Caco-2 (cell line): ENCODE data around the gene PDZD2. TPM values are rescaled to one million over a fixed set of nuclear protein-coding genes. Genes with fewer than 3 reads are reported as not detected.

Source experiments
- BruUV-seq: library from RNA; stranded (reverse); fragments of 400-500 nt; replicated peaks from 2 replicates; lab custom pipeline; 2021; lab: Mats Ljungman, UMichigan
- CTCF ChIA-PET: fragments of 300-600 bp; sonication (Branson Sonifier 250); formaldehyde crosslinking; loops from one replicate; lab custom pipeline; 2022; ENCODE audit warnings: antibody characterized with exemption; lab: Charles Lee
- POLR2A ChIA-PET: fragments of 300-600 bp; sonication (Branson Sonifier 250); formaldehyde crosslinking; loops from one replicate; lab custom pipeline; 2022; ENCODE audit warnings: antibody characterized with exemption; lab: Charles Lee
- DNase-seq, 2 experiments: peaks; one replicate each; pipeline versions ENCODE4 v3.0.0 to v3.0.0-alpha.2; 2020 to 2022
- H3K27me3 ChIP-seq: replicated peaks from 2 replicates; pipeline ENCODE4 v1.6.0; 2011; ENCODE audit warnings: low read length; ENCODE audit not compliant: control insufficient read depth, insufficient read depth
- H3K36me3 ChIP-seq: 2 replicates; pipeline ENCODE4 v1.5.1; 2011; ENCODE audit warnings: low read length; ENCODE audit not compliant: control insufficient read depth, insufficient read depth
- H3K4me1 ChIP-seq: fragments of 250-450 bp; sonication (Bioruptor Pico); 2 replicates; pipeline ENCODE4 v1.5.1; 2020; ENCODE audit warnings: mild to moderate bottlenecking
- H3K4me3 ChIP-seq: 2 replicates; pipeline ENCODE4 v1.5.1; 2011; ENCODE audit warnings: low read depth, mild to moderate bottlenecking, control low read depth, low read length
- H3K9me3 ChIP-seq: fragments of 250-450 bp; sonication (Bioruptor Pico); 2 replicates; pipeline ENCODE4 v1.5.1; 2020; ENCODE audit warnings: mild to moderate bottlenecking, moderate library complexity
- H3K27ac Mint-ChIP-seq: one replicate; pipeline ENCODE4 v1.8.0; 2022; ENCODE audit warnings: mixed read lengths; ENCODE audit not compliant: unreplicated experiment
- H3K27me3 Mint-ChIP-seq: one replicate; pipeline ENCODE4 v1.8.0; 2022; ENCODE audit warnings: mixed read lengths; ENCODE audit not compliant: insufficient read depth, unreplicated experiment
- H3K36me3 Mint-ChIP-seq: one replicate; pipeline ENCODE4 v1.8.0; 2022; ENCODE audit warnings: mild to moderate bottlenecking, mixed read lengths; ENCODE audit not compliant: insufficient read depth, unreplicated experiment
- H3K4me1 Mint-ChIP-seq: one replicate; pipeline ENCODE4 v1.8.0; 2022; ENCODE audit warnings: low read depth, mixed read lengths; ENCODE audit not compliant: unreplicated experiment
- H3K4me3 Mint-ChIP-seq: one replicate; pipeline ENCODE4 v1.8.0; 2022; ENCODE audit warnings: mild to moderate bottlenecking, moderate library complexity, mixed read lengths; ENCODE audit not compliant: unreplicated experiment
- H3K9me3 Mint-ChIP-seq: one replicate; pipeline ENCODE4 v1.8.0; 2022; ENCODE audit warnings: mixed read lengths; ENCODE audit not compliant: unreplicated experiment
- intact Hi-C: fragments of 100-400 bp; cut with micrococcal nuclease; formaldehyde crosslinking; loops from one replicate; pipeline ENCODE4 v1.10.0; 2022; ENCODE audit not compliant: unreplicated experiment
- total RNA-seq: library from RNA; stranded (reverse); gene quantifications from 2 replicates; pipeline ENCODE4 v1.2.3, GENCODE V29; 2022
- TF ChIP-seq, protein P1 (sequence below), 2 experiments: fragments of 200-600 bp in 1 of 2; IDR thresholded peaks; 1 replicate in 1 of 2; 2 replicates in 1 of 2; pipeline versions ENCODE4 v1.5.1 to v1.8.0; 2011 to 2022; ENCODE audit warnings: antibody characterized with exemption in 1 of 2, control low read depth in 1 of 2, inconsistent platforms in 1 of 2, low read depth in 1 of 2, low read length in 1 of 2, mild to moderate bottlenecking in 1 of 2, moderate library complexity in 1 of 2; ENCODE audit not compliant: insufficient read depth in 1 of 2, severe bottlenecking in 1 of 2, unreplicated experiment in 1 of 2

Gene PDZD2
- total RNA-seq, 1 experiment from 2014 or later = 0.16 TPM

DNA sequence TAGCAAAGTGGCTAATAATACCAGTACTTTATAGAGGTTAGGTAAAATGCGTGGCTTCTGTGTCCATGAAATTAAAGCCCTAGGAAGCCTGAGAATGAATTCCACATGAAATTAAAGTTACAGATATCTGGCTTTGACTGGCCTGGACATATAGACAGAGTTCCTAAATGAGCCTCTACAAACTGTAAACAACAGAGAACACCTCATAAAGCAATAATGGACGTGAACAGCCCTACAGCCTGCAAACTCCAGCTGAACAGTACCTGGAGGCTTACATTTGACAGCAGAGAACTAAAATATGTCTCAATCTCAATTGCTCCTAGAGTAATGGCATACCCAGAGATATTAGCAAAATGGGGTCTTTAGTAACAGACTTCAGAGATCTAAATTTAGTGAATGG, 506.4 kb downstream of the PDZD2 start:
- H3K27me3 Mint-ChIP-seq = no peaks in the 10 kb centered on the region

DNA sequence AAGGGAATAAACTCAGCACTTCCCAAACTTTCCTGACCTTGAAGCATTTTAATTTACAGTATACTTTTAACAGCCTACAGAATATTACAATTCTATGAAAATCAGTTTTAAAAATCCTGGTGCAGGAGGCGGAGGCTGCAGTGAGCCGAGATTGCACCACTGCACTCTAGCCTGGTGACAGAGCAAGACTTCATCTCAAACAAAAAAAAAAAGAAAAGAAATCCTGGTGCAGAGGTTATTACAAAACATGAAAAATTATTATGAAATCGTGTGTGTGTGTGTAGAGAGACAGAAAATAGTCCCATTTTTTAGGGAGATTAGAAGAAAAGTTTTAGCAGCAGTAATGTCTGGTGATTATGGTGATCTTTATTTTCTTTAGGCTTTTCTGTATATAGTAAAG, 508.3 kb downstream of the PDZD2 start:
- Mint-ChIP-seq H3K27ac (no peak overlapping the region), H3K9me3 (no peaks in the 10 kb centered on the region), H3K4me3 (no peak overlapping the region), H3K36me3 (peaks cover 36% of the 10 kb centered on the region), H3K27me3 (no peaks in the 10 kb centered on the region), H3K4me1 (peaks cover 20% of the 10 kb centered on the region)
- Histone ChIP-seq H3K36me3 (no peaks in the 10 kb centered on the region), H3K4me1 (0 out of 2 replicates have a peak, but pooled peaks cover 11% of the 10 kb centered on the region), H3K27me3 (no peaks in the 10 kb centered on the region), H3K9me3 (no peaks in the 10 kb centered on the region), H3K4me3 (no peak overlapping the region)
- BruUV-seq = no TSS peak
- ChIA-PET CTCF (no interaction called here), POLR2A (no interaction called here)
- no peak for DNase-seq
- intact Hi-C loops = no loop called here
- TF ChIP-seq, protein P1, sequence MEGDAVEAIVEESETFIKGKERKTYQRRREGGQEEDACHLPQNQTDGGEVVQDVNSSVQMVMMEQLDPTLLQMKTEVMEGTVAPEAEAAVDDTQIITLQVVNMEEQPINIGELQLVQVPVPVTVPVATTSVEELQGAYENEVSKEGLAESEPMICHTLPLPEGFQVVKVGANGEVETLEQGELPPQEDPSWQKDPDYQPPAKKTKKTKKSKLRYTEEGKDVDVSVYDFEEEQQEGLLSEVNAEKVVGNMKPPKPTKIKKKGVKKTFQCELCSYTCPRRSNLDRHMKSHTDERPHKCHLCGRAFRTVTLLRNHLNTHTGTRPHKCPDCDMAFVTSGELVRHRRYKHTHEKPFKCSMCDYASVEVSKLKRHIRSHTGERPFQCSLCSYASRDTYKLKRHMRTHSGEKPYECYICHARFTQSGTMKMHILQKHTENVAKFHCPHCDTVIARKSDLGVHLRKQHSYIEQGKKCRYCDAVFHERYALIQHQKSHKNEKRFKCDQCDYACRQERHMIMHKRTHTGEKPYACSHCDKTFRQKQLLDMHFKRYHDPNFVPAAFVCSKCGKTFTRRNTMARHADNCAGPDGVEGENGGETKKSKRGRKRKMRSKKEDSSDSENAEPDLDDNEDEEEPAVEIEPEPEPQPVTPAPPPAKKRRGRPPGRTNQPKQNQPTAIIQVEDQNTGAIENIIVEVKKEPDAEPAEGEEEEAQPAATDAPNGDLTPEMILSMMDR (IDR thresholded peaks at IDR 0.05; ENCODE audit: insufficient read depth in 1 of 2, low read depth in 1 of 2, low read length in 1 of 2, severe bottlenecking in 1 of 2, unreplicated experiment in 1 of 2) = no peak

More for the DNA sequence above, 506.4 kb downstream of the PDZD2 start:
- Mint-ChIP-seq H3K4me1 (peaks cover 13% of the 10 kb centered on the region), H3K27ac (no peak overlapping the region), H3K4me3 (no peak overlapping the region), H3K36me3 (peaks cover 49% of the 10 kb centered on the region), H3K9me3 (no peaks in the 10 kb centered on the region)
- Histone ChIP-seq H3K4me1 (0 out of 2 replicates have a peak, but pooled peaks cover 11% of the 10 kb centered on the region), H3K9me3 (no peaks in the 10 kb centered on the region), H3K27me3 (no peaks in the 10 kb centered on the region), H3K36me3 (no peaks in the 10 kb centered on the region), H3K4me3 (no peak overlapping the region)
- CTCF ChIA-PET = interaction anchor here (0.7 kb wide), 1 partner anchor 9 kb away, joined by 3 read pairs; no protein-coding TSS in a partner anchor
- POLR2A ChIA-PET = no interaction called here
- intact Hi-C loops = no loop called here
- no TSS peak for BruUV-seq
- TF ChIP-seq, protein P1 (IDR thresholded peaks at IDR 0.05; ENCODE audit: insufficient read depth in 1 of 2, low read depth in 1 of 2, low read length in 1 of 2, severe bottlenecking in 1 of 2, unreplicated experiment in 1 of 2) = no peak
- DNase-seq = no peak

DNA sequence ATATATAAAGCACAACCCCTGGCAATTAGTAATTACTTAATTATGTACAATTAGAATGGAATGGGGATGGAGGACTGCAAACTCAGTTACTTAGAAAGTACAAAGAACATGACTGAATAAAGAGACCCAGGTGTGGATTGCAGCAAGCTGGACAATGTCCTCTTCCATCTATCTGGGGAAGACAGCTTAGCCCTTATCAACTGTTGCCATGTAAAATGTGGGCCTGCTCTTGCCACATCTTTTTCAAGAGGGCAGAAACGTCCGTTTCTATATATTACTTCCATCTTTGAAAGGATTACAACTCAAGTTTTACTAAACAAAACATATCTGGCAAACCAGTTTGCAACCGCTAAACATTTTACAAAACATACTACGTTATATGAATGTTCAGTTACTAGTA, 509.0 kb downstream of the PDZD2 start:
- intact Hi-C loops = no loop called here
- Histone ChIP-seq H3K4me1 (0 out of 2 replicates have a peak, but pooled peaks cover 11% of the 10 kb centered on the region), H3K4me3 (no peak overlapping the region), H3K9me3 (no peaks in the 10 kb centered on the region), H3K27me3 (no peaks in the 10 kb centered on the region), H3K36me3 (no peaks in the 10 kb centered on the region)
- TF ChIP-seq, protein P1 (IDR thresholded peaks at IDR 0.05; ENCODE audit: insufficient read depth in 1 of 2, low read depth in 1 of 2, low read length in 1 of 2, severe bottlenecking in 1 of 2, unreplicated experiment in 1 of 2) = no peak
- no peak overlapping the region for H3K4me3 Mint-ChIP-seq
- H3K27ac Mint-ChIP-seq = no peak overlapping the region
- DNase-seq = no peak
- CTCF ChIA-PET = no interaction called here
- BruUV-seq = no TSS peak
- no peaks in the 10 kb centered on the region for H3K9me3 Mint-ChIP-seq
- H3K36me3 Mint-ChIP-seq = peaks cover 36% of the 10 kb centered on the region
- POLR2A ChIA-PET = no interaction called here
- peaks cover 22% of the 10 kb centered on the region for H3K4me1 Mint-ChIP-seq
- no peaks in the 10 kb centered on the region for H3K27me3 Mint-ChIP-seq
